ENCODE data around the gene USP13.

Gene USP13

GRCh38 chr3:179731544-179731943 lies 78.7 kb downstream of the USP13 start:
- H3K9me3 Mint-ChIP-seq, result no peaks in the 10 kb centered on the region
- H3K27me3 Mint-ChIP-seq, result no peaks in the 10 kb centered on the region
- peaks cover 52% of the 10 kb centered on the region for H3K36me3 Mint-ChIP-seq
- no peaks in the 10 kb centered on the region for H3K4me1 Mint-ChIP-seq
- H3K27ac Mint-ChIP-seq, result no peak overlapping the region
- H3K4me3 Mint-ChIP-seq, result no peak overlapping the region
- ATAC-seq, result no peak

GRCh38 chr3:179732661-179733348 lies 80.0 kb downstream of the USP13 start:
- no peak for ATAC-seq
- H3K27ac Mint-ChIP-seq, result no peak overlapping the region
- peaks cover 54% of the 10 kb centered on the region for H3K36me3 Mint-ChIP-seq
- no peaks in the 10 kb centered on the region for H3K27me3 Mint-ChIP-seq
- H3K4me3 Mint-ChIP-seq, result no peak overlapping the region
- H3K4me1 Mint-ChIP-seq, result no peaks in the 10 kb centered on the region
- no peaks in the 10 kb centered on the region for H3K9me3 Mint-ChIP-seq

- H3K27ac Mint-ChIP-seq, result no peak overlapping the region
- no peaks in the 10 kb centered on the region for H3K9me3 Mint-ChIP-seq
- H3K27me3 Mint-ChIP-seq, result no peaks in the 10 kb centered on the region
- ATAC-seq, result no peak
- no peaks in the 10 kb centered on the region for H3K4me1 Mint-ChIP-seq
- H3K36me3 Mint-ChIP-seq, result peaks cover 55% of the 10 kb centered on the region
- no peak overlapping the region for H3K4me3 Mint-ChIP-seq
These were observed 81.0 kb downstream of the USP13 start for GRCh38 chr3:179733797-179734196.

DNA sequence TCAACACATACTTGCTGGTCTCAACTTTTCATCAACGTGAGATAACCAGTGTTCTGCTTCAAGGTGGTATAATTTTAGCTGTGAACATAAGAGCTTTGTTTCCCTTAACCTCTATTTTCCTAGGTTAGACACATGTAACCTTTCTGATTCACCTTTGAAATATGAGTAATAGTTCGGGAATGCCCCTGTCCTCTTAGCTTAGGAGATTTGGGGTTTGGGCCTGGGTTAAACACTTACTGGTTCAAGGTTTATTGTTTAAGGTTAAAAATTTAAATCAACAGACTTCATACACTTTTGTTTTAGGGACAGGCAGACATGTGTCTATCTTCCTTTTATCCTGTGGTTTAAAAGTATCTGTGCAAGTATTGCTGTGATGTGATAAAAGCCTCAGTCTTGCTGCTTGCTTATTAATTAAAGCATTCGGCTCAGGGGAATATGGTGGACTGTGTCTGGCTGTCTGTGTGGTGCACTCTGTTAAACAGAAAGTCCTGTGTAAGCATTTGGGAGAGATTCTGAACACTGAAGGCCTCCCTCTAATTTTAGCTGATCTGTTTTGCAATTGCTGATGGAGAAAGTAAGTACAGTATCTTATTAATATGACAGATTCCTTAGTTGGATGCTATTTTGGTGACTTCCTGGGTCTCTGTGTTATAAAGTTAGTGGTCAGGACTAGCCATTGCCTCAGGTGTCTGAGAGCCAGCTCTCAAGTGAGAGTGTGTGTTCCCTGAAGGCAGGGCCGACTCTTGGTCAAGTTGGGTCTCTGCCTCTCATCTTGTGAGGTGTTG lies 81.8 kb downstream of the USP13 start:
- H3K4me3 Mint-ChIP-seq, result no peak overlapping the region
- H3K27ac Mint-ChIP-seq, result no peak overlapping the region
- no peaks in the 10 kb centered on the region for H3K4me1 Mint-ChIP-seq
- ATAC-seq, result no peak
- H3K9me3 Mint-ChIP-seq, result no peaks in the 10 kb centered on the region
- H3K27me3 Mint-ChIP-seq, result no peaks in the 10 kb centered on the region
- peaks cover 50% of the 10 kb centered on the region for H3K36me3 Mint-ChIP-seq

GRCh38 chr3:179735321-179735720 lies 82.5 kb downstream of the USP13 start:
- no peaks in the 10 kb centered on the region for H3K9me3 Mint-ChIP-seq
- no peaks in the 10 kb centered on the region for H3K27me3 Mint-ChIP-seq
- no peak for ATAC-seq

GRCh38 chr3:179738998-179739397 lies 86.2 kb downstream of the USP13 start:
- Mint-ChIP-seq H3K27ac (no peak overlapping the region), H3K4me1 (no peaks in the 10 kb centered on the region), H3K27me3 (no peaks in the 10 kb centered on the region), H3K4me3 (no peak overlapping the region), H3K36me3 (peaks cover 43% of the 10 kb centered on the region), H3K9me3 (no peaks in the 10 kb centered on the region)
- ATAC-seq, result no peak

More at GRCh38 chr3:179735321-179735720, 82.5 kb downstream of the USP13 start:
- Mint-ChIP-seq H3K27ac (no peak overlapping the region), H3K36me3 (peaks cover 51% of the 10 kb centered on the region), H3K4me3 (no peak overlapping the region), H3K4me1 (no peaks in the 10 kb centered on the region)

- ATAC-seq, result no peak
- H3K4me3 Mint-ChIP-seq, result no peak overlapping the region
- peaks cover 52% of the 10 kb centered on the region for H3K36me3 Mint-ChIP-seq
- no peak overlapping the region for H3K27ac Mint-ChIP-seq
- H3K9me3 Mint-ChIP-seq, result no peaks in the 10 kb centered on the region
- no peaks in the 10 kb centered on the region for H3K27me3 Mint-ChIP-seq
- no peaks in the 10 kb centered on the region for H3K4me1 Mint-ChIP-seq
These were observed 87.2 kb downstream of the USP13 start for GRCh38 chr3:179739816-179740594.

GRCh38 chr3:179743913-179744312 lies 91.1 kb downstream of the USP13 start:
- no peaks in the 10 kb centered on the region for H3K9me3 Mint-ChIP-seq
- no peaks in the 10 kb centered on the region for H3K27me3 Mint-ChIP-seq
- no peak overlapping the region for H3K27ac Mint-ChIP-seq
- no peak for ATAC-seq
- H3K36me3 Mint-ChIP-seq, result peaks cover 57% of the 10 kb centered on the region
- no peaks in the 10 kb centered on the region for H3K4me1 Mint-ChIP-seq
- H3K4me3 Mint-ChIP-seq, result no peak overlapping the region

DNA sequence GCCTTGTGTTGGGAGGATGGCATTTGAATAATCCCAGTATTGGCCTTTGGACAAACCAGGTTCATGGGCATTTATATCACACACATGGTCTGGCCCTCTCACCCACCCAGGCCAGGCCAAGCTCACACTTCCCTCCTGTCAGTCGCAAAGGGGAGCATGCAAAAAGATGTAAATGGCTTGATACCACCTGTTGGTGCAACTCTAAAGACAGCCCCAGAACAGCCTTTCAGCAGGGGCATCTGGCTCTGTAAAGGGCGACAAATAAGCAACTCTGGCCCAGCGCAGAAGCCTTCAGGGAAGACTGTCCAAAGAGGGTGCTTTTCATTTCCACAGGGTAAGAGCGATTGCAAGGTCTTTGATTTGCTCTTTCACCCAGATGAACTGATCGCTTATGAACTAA lies 91.8 kb downstream of the USP13 start:
- ATAC-seq, result no peak
- Mint-ChIP-seq H3K36me3 (peaks cover 57% of the 10 kb centered on the region), H3K9me3 (no peaks in the 10 kb centered on the region), H3K27me3 (no peaks in the 10 kb centered on the region), H3K4me3 (no peak overlapping the region), H3K4me1 (no peaks in the 10 kb centered on the region), H3K27ac (no peak overlapping the region)

- Mint-ChIP-seq H3K36me3 (peaks cover 53% of the 10 kb centered on the region), H3K27ac (no peak overlapping the region), H3K4me3 (no peak overlapping the region), H3K27me3 (no peaks in the 10 kb centered on the region), H3K4me1 (no peaks in the 10 kb centered on the region), H3K9me3 (no peaks in the 10 kb centered on the region)
- ATAC-seq, result no peak
These were observed 92.2 kb downstream of the USP13 start for GRCh38 chr3:179745079-179745478.

GRCh38 chr3:179745716-179746115 lies 92.9 kb downstream of the USP13 start:
- Mint-ChIP-seq H3K27me3 (no peaks in the 10 kb centered on the region), H3K4me3 (no peak overlapping the region), H3K36me3 (peaks cover 48% of the 10 kb centered on the region), H3K27ac (no peak overlapping the region), H3K4me1 (no peaks in the 10 kb centered on the region), H3K9me3 (no peaks in the 10 kb centered on the region)
- ATAC-seq, result no peak

GRCh38 chr3:179750720-179751328 lies 98.0 kb downstream of the USP13 start:
- no peak overlapping the region for H3K27ac Mint-ChIP-seq
- H3K4me3 Mint-ChIP-seq, result no peak overlapping the region
- H3K27me3 Mint-ChIP-seq, result no peaks in the 10 kb centered on the region
- H3K36me3 Mint-ChIP-seq, result peaks cover 24% of the 10 kb centered on the region
- H3K9me3 Mint-ChIP-seq, result no peaks in the 10 kb centered on the region
- ATAC-seq, result no peak
- H3K4me1 Mint-ChIP-seq, result no peaks in the 10 kb centered on the region

GRCh38 chr3:179760944-179761343 lies 108.1 kb downstream of the USP13 start:
- no peak overlapping the region for H3K27ac Mint-ChIP-seq
- ATAC-seq, result no peak
- no peaks in the 10 kb centered on the region for H3K27me3 Mint-ChIP-seq
- H3K4me3 Mint-ChIP-seq, result no peak overlapping the region
- no peaks in the 10 kb centered on the region for H3K4me1 Mint-ChIP-seq
- H3K9me3 Mint-ChIP-seq, result no peaks in the 10 kb centered on the region
- H3K36me3 Mint-ChIP-seq, result peaks cover 69% of the 10 kb centered on the region

GRCh38 chr3:179765396-179765795 lies 112.6 kb downstream of the USP13 start:
- Mint-ChIP-seq H3K9me3 (no peaks in the 10 kb centered on the region), H3K27me3 (no peaks in the 10 kb centered on the region), H3K4me1 (no peaks in the 10 kb centered on the region), H3K27ac (no peak overlapping the region), H3K36me3 (peaks cover 59% of the 10 kb centered on the region), H3K4me3 (no peak overlapping the region)
- no peak for ATAC-seq

DNA sequence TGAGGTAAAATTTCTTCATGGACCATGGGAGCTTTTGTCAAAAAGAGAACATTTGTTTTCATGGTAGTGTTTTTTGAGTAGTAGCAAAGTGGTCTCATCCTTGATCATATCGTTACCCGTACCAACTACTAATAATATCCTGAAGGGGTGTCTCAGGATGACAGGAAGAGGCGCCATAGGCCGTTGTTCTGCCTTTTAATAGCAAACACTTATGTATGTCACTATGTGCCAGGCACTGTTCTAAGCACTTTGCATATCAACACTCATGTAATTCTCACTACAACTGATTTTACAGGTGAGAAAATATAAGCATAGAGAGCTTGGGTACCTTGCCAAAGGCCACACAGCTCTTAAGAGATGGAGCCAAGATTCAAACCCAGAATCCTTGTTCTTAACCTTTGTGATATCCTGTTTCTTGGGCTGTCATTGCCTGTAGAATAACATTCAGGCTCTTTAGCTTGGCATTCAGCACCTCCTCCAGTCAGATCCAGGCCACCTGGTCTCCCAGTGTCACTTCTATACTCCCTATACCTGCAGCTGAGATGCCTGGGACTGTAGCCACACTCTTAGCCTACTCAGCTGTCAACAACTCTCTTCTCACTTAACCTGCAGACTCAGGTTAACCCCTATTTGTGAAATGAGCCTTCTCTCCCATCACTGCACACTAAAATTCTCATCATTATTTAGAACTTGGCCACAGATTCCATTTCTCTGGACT lies 113.7 kb downstream of the USP13 start:
- H3K27me3 Mint-ChIP-seq, result no peaks in the 10 kb centered on the region

More for the DNA sequence above, 113.7 kb downstream of the USP13 start:
- no peak overlapping the region for H3K4me3 Mint-ChIP-seq
- H3K9me3 Mint-ChIP-seq, result no peaks in the 10 kb centered on the region
- H3K27ac Mint-ChIP-seq, result no peak overlapping the region
- no peak for ATAC-seq
- H3K4me1 Mint-ChIP-seq, result no peaks in the 10 kb centered on the region
- peaks cover 51% of the 10 kb centered on the region for H3K36me3 Mint-ChIP-seq

All from stimulated activated memory B cell treated with anti-CD40 and anti-IgM and Interleukin-4, amounts not matched to agents 10 μg/mL and 1 μg/mL and 100 μg/mL, for 72 hours (primary cell).